HG03565 (cell line): ENCODE measurements around the gene SUPT3H.
"Not testable (repeated sequence)": the region's sequence is repeated elsewhere in the genome, so short reads cannot be mapped to it uniquely, and the experiment has no call there.

Experiments used
- ATAC-seq: cut with Tn5 transposase; IDR thresholded peaks from one replicate; pipeline ENCODE4 v1.9.1; 2021; ENCODE audit warnings: mild to moderate bottlenecking, moderate library complexity; ENCODE audit not compliant: unreplicated experiment

Gene SUPT3H

GRCh38 chr6:45327956-45328522 lies 49.7 kb downstream of the SUPT3H start, which contains the start of gene RUNX2:
Gene RUNX2 (plus strand): TSS chr6:45328330. CDS start chr6:45328727, 397 bp downstream.
- no peak for ATAC-seq

GRCh38 chr6:45326698-45327417 lies 50.9 kb downstream of the SUPT3H start:
- no peak for ATAC-seq

GRCh38 chr6:45323656-45324224 lies 54.0 kb downstream of the SUPT3H start:
- ATAC-seq: no peak

- ATAC-seq: no peak
These were observed 57.4 kb downstream of the SUPT3H start for GRCh38 chr6:45320349-45320748.

GRCh38 chr6:45314146-45314545 lies 63.6 kb downstream of the SUPT3H start:
- no peak for ATAC-seq

- ATAC-seq: no peak
These were observed 67.5 kb downstream of the SUPT3H start for GRCh38 chr6:45310118-45310788.

- ATAC-seq: no peak
These were observed 72.2 kb downstream of the SUPT3H start for GRCh38 chr6:45305546-45305945.

GRCh38 chr6:45302832-45303231 lies 74.9 kb downstream of the SUPT3H start:
- no peak for ATAC-seq

- ATAC-seq: no peak
These were observed 76.2 kb downstream of the SUPT3H start for GRCh38 chr6:45301348-45302142.

- ATAC-seq: no peak
These were observed 77.0 kb downstream of the SUPT3H start for GRCh38 chr6:45300736-45301135.

- ATAC-seq: no peak
These were observed 78.6 kb downstream of the SUPT3H start for GRCh38 chr6:45299096-45299581.

- ATAC-seq: no peak
These were observed 80.4 kb downstream of the SUPT3H start for GRCh38 chr6:45297320-45297719.

- not testable (repeated sequence) for ATAC-seq
These were observed 83.6 kb downstream of the SUPT3H start for GRCh38 chr6:45294065-45294701.

GRCh38 chr6:45293306-45293705 lies 84.4 kb downstream of the SUPT3H start:
- ATAC-seq: no peak

- no peak for ATAC-seq
These were observed 87.8 kb downstream of the SUPT3H start for GRCh38 chr6:45289751-45290514.

- not testable (repeated sequence) for ATAC-seq
These were observed 91.0 kb downstream of the SUPT3H start for GRCh38 chr6:45286707-45287106.

- no peak for ATAC-seq
These were observed 99.4 kb downstream of the SUPT3H start for GRCh38 chr6:45278367-45278766.

- not testable (repeated sequence) for ATAC-seq
These were observed 100.0 kb downstream of the SUPT3H start for GRCh38 chr6:45277741-45278140.

GRCh38 chr6:45275358-45275757 lies 102.4 kb downstream of the SUPT3H start:
- ATAC-seq: no peak
